Ascending aorta (tissue), 2 donors: ENCODE measurements around the gene INPP4A. TPM values are rescaled to one million over a fixed set of nuclear protein-coding genes. Genes with fewer than 3 reads are reported as not detected.

Experiments used
- DNase-seq, 2 donors: peaks; one replicate each; pipeline ENCODE4 v3.0.0-alpha.2; 2019; ENCODE audit warnings: low spot score in 2 of 2
- H3K27ac ChIP-seq, 2 donors: fragments of 200-600 bp; sonication (generic); one replicate each; pipeline ENCODE4 v1.5.1; 2016 to 2017; ENCODE audit warnings: mild to moderate bottlenecking in 1 of 2
- H3K27me3 ChIP-seq: fragments of 200-600 bp; sonication (generic); one replicate; pipeline ENCODE4 v1.5.1; 2017
- H3K36me3 ChIP-seq, 2 donors: fragments of 200-600 bp; sonication (generic); one replicate each; pipeline ENCODE4 v1.5.1; 2016
- H3K4me1 ChIP-seq, 2 donors: fragments of 200-600 bp; sonication (generic); one replicate each; pipeline ENCODE4 v1.5.1; 2016 to 2017; ENCODE audit warnings: mild to moderate bottlenecking in 1 of 2
- H3K4me3 ChIP-seq, 2 donors: fragments of 200-600 bp; sonication (generic); one replicate each; pipeline ENCODE4 v1.5.1; 2016 to 2017; ENCODE audit warnings: mild to moderate bottlenecking in 1 of 2
- H3K9me3 ChIP-seq, 2 donors: fragments of 200-600 bp; sonication (generic); one replicate each; pipeline ENCODE4 v1.5.1; 2016
- CTCF ChIP-seq, 3 experiments: fragments of 200-600 bp in 2 of 3; fragments of 450-650 bp in 1 of 3; sonication (generic) in 2 of 3; IDR thresholded peaks; one replicate each; pipeline ENCODE4 v1.5.1; 2016 to 2019; ENCODE audit warnings: antibody characterized with exemption in 3 of 3, mild to moderate bottlenecking in 1 of 3, moderate library complexity in 1 of 3
- intact Hi-C: fragments of 100-400 bp; cut with DNase I; formaldehyde crosslinking; loops from one replicate; pipeline ENCODE4 v1.15.1; 2023
- total RNA-seq: library from RNA; depleted of rRNA; stranded (reverse); fragments of >200 nt; gene quantifications from one replicate; pipeline ENCODE4 v1.1.0, GENCODE V29; 2016

The INPP4A gene
- total RNA-seq, 1 donor from 2014 or later: 52.8 TPM

GRCh38 chr2:98504381-98505109 lies 59.9 kb downstream of the INPP4A start:
- no peaks in the 10 kb centered on the region for H3K36me3 ChIP-seq
- H3K27me3 ChIP-seq: no peaks in the 10 kb centered on the region
- H3K4me1 ChIP-seq: peaks cover 0 to 36% of the 10 kb centered on the region in 2 donors
- DNase-seq: peak in 1 of 2 donors; percentile 58
- intact Hi-C loops: loop anchor here (5.0 kb wide), 1 partner anchor 62 kb away; the partner anchor contains the start of gene INPP4A
- no peak overlapping the region for H3K4me3 ChIP-seq
- H3K9me3 ChIP-seq: no peaks in the 10 kb centered on the region
- H3K27ac ChIP-seq: peak overlapping the region; percentile 58 to 63
- no peak for TF ChIP-seq CTCF (IDR thresholded peaks at IDR 0.05)

GRCh38 chr2:98505311-98505808 lies 60.7 kb downstream of the INPP4A start:
- Histone ChIP-seq H3K36me3 (no peaks in the 10 kb centered on the region), H3K4me1 (peaks cover 0 to 35% of the 10 kb centered on the region in 2 donors), H3K4me3 (no peak overlapping the region), H3K27me3 (no peaks in the 10 kb centered on the region), H3K27ac (peak overlapping the region; percentile 58 to 63), H3K9me3 (no peaks in the 10 kb centered on the region)
- TF ChIP-seq CTCF (IDR thresholded peaks at IDR 0.05): no peak
- DNase-seq: peak in 1 of 2 donors; percentile 75
- intact Hi-C loops: no loop called here

GRCh38 chr2:98505971-98506664 lies 61.5 kb downstream of the INPP4A start:
- Histone ChIP-seq H3K4me1 (peaks cover 0 to 35% of the 10 kb centered on the region in 2 donors), H3K4me3 (no peak overlapping the region), H3K36me3 (no peaks in the 10 kb centered on the region), H3K9me3 (no peaks in the 10 kb centered on the region), H3K27ac (peak overlapping the region; percentile 22 to 29), H3K27me3 (no peaks in the 10 kb centered on the region)
- no peak for TF ChIP-seq CTCF (IDR thresholded peaks at IDR 0.05)
- intact Hi-C loops: no loop called here
- no peak for DNase-seq

GRCh38 chr2:98506881-98507280 lies 62.2 kb downstream of the INPP4A start:
- Histone ChIP-seq H3K4me1 (peaks cover 0 to 35% of the 10 kb centered on the region in 2 donors), H3K9me3 (no peaks in the 10 kb centered on the region), H3K4me3 (no peak overlapping the region), H3K36me3 (no peaks in the 10 kb centered on the region), H3K27ac (peak overlapping the region in 1 of 2 donors; percentile 29), H3K27me3 (no peaks in the 10 kb centered on the region)
- DNase-seq: no peak
- intact Hi-C loops: no loop called here
- TF ChIP-seq CTCF (IDR thresholded peaks at IDR 0.05): no peak

- peaks cover 0 to 35% of the 10 kb centered on the region in 2 donors for H3K4me1 ChIP-seq
- intact Hi-C loops: no loop called here
- H3K4me3 ChIP-seq: no peak overlapping the region
- H3K36me3 ChIP-seq: no peaks in the 10 kb centered on the region
- DNase-seq: no peak
- peak overlapping the region in 1 of 2 donors; percentile 25 for H3K27ac ChIP-seq
- no peaks in the 10 kb centered on the region for H3K9me3 ChIP-seq
- no peak for TF ChIP-seq CTCF (IDR thresholded peaks at IDR 0.05)
- no peaks in the 10 kb centered on the region for H3K27me3 ChIP-seq
Observed at GRCh38 chr2:98507461-98507860, 62.8 kb downstream of the INPP4A start.
